Measurements from ENCODE around the gene PSMA8. TPM values are rescaled to one million over a fixed set of nuclear protein-coding genes. Genes with fewer than 3 reads are reported as not detected.

Gene PSMA8
- total RNA-seq, 6 experiments from 2014 or later = not detected

DNA sequence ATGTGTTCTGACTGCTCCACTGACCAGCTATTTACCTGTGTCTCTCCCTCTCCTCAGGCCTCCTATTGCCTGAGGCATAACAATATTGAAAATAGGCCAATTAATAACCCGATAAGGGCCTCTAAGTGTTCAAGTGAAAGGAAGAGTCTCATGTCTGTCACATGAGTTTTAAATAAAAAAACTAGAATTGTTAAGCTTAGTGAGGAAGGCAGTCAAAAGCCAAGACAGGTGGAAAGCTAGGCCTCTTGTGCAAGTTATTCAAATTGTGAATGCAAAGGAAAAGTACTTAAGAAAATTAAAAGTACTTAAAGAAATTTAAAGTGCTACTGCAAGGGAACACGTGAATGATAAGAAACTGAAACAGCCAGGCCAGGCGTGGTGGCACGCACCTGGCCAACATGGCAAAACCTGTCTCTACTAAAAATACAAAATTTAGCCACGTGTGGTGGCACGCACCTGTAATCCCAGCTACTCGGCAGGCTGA is 47.7 kb downstream of the PSMA8 start:
- intact Hi-C loops (cut with DNase I) = no loop called here
- Histone ChIP-seq H3K27me3 (no peaks in the 10 kb centered on the region), H3K4me3 (no peak overlapping the region), H3K36me3 (no peaks in the 10 kb centered on the region), H3K4me1 (no peaks in the 10 kb centered on the region), H3K27ac (no peak overlapping the region), H3K9me3 (no peaks in the 10 kb centered on the region)
- no peak for ATAC-seq
- DNase-seq = no peak
- TF ChIP-seq, protein P1, sequence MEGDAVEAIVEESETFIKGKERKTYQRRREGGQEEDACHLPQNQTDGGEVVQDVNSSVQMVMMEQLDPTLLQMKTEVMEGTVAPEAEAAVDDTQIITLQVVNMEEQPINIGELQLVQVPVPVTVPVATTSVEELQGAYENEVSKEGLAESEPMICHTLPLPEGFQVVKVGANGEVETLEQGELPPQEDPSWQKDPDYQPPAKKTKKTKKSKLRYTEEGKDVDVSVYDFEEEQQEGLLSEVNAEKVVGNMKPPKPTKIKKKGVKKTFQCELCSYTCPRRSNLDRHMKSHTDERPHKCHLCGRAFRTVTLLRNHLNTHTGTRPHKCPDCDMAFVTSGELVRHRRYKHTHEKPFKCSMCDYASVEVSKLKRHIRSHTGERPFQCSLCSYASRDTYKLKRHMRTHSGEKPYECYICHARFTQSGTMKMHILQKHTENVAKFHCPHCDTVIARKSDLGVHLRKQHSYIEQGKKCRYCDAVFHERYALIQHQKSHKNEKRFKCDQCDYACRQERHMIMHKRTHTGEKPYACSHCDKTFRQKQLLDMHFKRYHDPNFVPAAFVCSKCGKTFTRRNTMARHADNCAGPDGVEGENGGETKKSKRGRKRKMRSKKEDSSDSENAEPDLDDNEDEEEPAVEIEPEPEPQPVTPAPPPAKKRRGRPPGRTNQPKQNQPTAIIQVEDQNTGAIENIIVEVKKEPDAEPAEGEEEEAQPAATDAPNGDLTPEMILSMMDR (IDR thresholded peaks at IDR 0.05) = no peak
- no peak for TF ChIP-seq POLR2A (IDR thresholded peaks at IDR 0.05)
- 67% methylated on average over 7 of the region's 7 CpGs for WGBS (ENCODE audit: insufficient coverage, low coverage, low lambda C conversion rate, missing lambda C conversion rate)

DNA sequence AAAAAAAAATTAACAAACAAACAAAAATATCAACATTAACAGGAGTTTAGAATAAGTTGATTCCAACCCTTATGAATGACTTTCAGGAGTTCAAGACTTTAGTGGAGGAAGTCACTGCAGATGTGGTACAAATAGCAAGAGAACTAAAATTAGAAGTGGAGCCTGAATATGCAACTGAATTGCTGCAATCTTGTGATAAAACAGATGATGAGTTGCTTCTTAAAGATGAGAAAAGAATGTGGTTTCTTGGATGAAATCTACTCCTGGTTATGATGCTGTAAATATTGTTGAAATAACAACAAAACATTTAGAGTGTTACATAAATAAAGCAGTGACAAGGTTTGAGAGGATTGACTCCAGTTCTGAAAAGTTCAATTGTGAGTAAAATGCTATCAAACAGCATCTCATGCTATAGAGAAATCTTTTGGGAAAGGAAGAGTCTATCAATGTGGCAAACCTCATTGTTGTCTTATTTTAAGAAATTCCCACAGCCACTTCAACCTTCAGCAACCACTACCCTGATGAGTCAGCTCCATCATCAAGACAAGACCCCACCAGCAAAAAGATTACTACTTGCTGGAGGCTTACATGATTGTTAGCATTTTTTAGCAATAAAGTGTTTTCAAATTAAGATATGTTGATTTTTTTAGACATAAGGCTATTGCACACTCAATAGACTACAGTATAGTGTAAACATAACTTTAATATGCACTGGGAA is 49.9 kb downstream of the PSMA8 start:
- no peaks in the 10 kb centered on the region for H3K27me3 ChIP-seq
- no peaks in the 10 kb centered on the region for H3K9me3 ChIP-seq
- intact Hi-C loops (cut with DNase I) = no loop called here
- ATAC-seq = no peak
- no peak for DNase-seq
- H3K27ac ChIP-seq = no peak overlapping the region
- no peaks in the 10 kb centered on the region for H3K36me3 ChIP-seq
- no peak overlapping the region for H3K4me3 ChIP-seq
- no peaks in the 10 kb centered on the region for H3K4me1 ChIP-seq
- no peak for TF ChIP-seq POLR2A (IDR thresholded peaks at IDR 0.05)
- TF ChIP-seq, protein P1 (IDR thresholded peaks at IDR 0.05) = no peak

DNA sequence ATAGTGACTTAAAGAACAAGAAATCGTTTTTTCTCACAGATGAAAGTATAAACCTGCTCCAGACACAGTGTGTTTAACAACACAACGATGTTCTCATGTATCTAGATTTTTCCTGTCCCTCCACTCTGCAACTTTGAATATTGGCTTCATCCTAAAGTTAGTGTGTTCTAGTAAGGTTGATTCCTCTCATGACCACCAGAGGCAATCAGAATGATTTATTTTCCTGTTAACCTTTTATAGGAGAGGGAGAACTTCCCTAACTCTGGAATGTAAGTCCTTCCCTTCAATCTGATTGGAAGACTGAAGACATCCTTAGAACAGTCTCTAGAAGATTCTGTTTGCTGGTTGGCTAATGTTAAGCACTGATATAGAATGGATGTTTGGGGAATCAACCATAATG is 51.6 kb downstream of the PSMA8 start:
- Histone ChIP-seq H3K9me3 (no peaks in the 10 kb centered on the region), H3K36me3 (no peaks in the 10 kb centered on the region), H3K4me3 (no peak overlapping the region), H3K27me3 (no peaks in the 10 kb centered on the region), H3K27ac (no peak overlapping the region), H3K4me1 (no peaks in the 10 kb centered on the region)
- intact Hi-C loops (cut with DNase I) = no loop called here
- TF ChIP-seq, protein P1 (IDR thresholded peaks at IDR 0.05) = peak in 1 of 4 donors; percentile 4
- TF ChIP-seq POLR2A (IDR thresholded peaks at IDR 0.05) = no peak
- DNase-seq = no peak
- ATAC-seq = no peak
- 49% methylated on average over 2 of the region's 2 CpGs for WGBS (ENCODE audit: insufficient coverage, low coverage, low lambda C conversion rate, missing lambda C conversion rate)

DNA sequence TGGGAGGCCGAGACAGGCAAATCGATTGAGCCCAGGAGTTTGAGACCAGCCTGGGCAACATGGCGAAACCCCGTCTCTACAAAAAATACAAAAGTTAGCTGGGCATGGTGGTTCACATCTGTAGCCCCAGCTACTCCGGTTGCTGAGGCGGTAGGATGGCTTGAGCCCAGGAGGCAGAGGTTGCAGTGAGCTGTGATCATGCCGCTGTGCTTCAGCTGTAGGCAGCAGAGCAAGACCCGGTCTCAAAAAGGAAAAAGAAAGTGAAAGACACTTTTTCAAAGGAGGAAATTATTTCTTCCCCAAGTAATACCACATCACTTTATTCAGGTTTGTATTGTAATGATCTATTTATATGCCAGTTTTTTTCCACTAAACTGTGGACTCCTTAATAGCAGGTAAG is 56.8 kb downstream of the PSMA8 start:
- no peak overlapping the region for H3K27ac ChIP-seq
- TF ChIP-seq, protein P1 (IDR thresholded peaks at IDR 0.05) = no peak
- no peak for TF ChIP-seq POLR2A (IDR thresholded peaks at IDR 0.05)
- ATAC-seq = peak in 1 of 4 donors; percentile 34
- no peaks in the 10 kb centered on the region for H3K9me3 ChIP-seq
- intact Hi-C loops (cut with DNase I) = no loop called here
- H3K4me1 ChIP-seq = no peaks in the 10 kb centered on the region
- H3K36me3 ChIP-seq = no peaks in the 10 kb centered on the region
- no peak overlapping the region for H3K4me3 ChIP-seq
- WGBS (ENCODE audit: insufficient coverage, low coverage, low lambda C conversion rate, missing lambda C conversion rate) = 55% methylated on average over 7 of the region's 8 CpGs
- no peaks in the 10 kb centered on the region for H3K27me3 ChIP-seq
- DNase-seq = no peak

Data from right lobe of liver (tissue), 6 donors.